ENCODE results near the gene CMC2. TPM values are rescaled to one million over a fixed set of nuclear protein-coding genes. Genes with fewer than 3 reads are reported as not detected.

CMC2 gene
- total and polyA plus RNA-seq, 10 of the 15 experiments (the other 5 are each of a cell fraction or from before 2014, with no cell fraction given), result 62.8 to 251 (median 157) TPM

- TF ChIP-seq CREM (IDR thresholded peaks at IDR 0.05; ENCODE audit: low read depth) (no peak), SMARCA5 (IDR thresholded peaks at IDR 0.05) (no peak), SUZ12 (IDR thresholded peaks at IDR 0.05; ENCODE audit: unreplicated experiment) (no peak), RAD51 (IDR thresholded peaks at IDR 0.05) (no peak), EZH2 (IDR thresholded peaks at IDR 0.05; ENCODE audit: borderline replicate concordance, control insufficient read depth, low read depth, low read length) (no peak), SRF (IDR thresholded peaks at IDR 0.05; ENCODE audit: low read depth in 2 of 2, low read length in 2 of 2) (no peak), POLR2A (IDR thresholded peaks at IDR 0.05; ENCODE audit: low read depth, low read length) (no peak)
Observed at GRCh38 chr16:80962879-80963278, 43.8 kb downstream of the CMC2 start (continued).

GRCh38 chr16:80958284-80958683, 48.4 kb downstream of the CMC2 start:
- H2AFZ ChIP-seq (ENCODE audit: control insufficient read depth, low read depth, low read length), result no peak overlapping the region
- ChIA-PET SMC1A (ENCODE audit: uncharacterized antibody, unreplicated experiment) (no interaction called here), POLR2A (no interaction called here), CTCF (interaction anchor here (3.3 kb wide), 1 partner anchor 9 kb away, joined by 13 read pairs; no protein-coding TSS in a partner anchor), RAD21 (ENCODE audit: unreplicated experiment) (no interaction called here)
- no peak for DNase-seq (ENCODE audit: low read depth, low spot score)
- no peak overlapping the region for H3K27ac ChIP-seq (ENCODE audit: control insufficient read depth, insufficient read depth)
- H3K9me3 ChIP-seq (replicated peaks; ENCODE audit: control insufficient read depth, insufficient read depth, low read length), result no peaks in the 10 kb centered on the region; the same call in 2 of the 3 replicates
- BruUV-seq (replicated peaks), result no TSS peak
- H3K27me3 ChIP-seq (replicated peaks in 1 of 2; ENCODE audit: control insufficient read depth in 2 of 2, insufficient read depth in 2 of 2, low read length in 1 of 2), result no peaks in the 10 kb centered on the region
- H3K4me1 ChIP-seq (ENCODE audit: control insufficient read depth, insufficient read depth, low read length), result no peaks in the 10 kb centered on the region
- TF ChIP-seq CBFB (IDR thresholded peaks at IDR 0.05; ENCODE audit: low read depth) (no peak), MTA3 (IDR thresholded peaks at IDR 0.05; ENCODE audit: borderline replicate concordance, low read length) (no peak), JUNB (IDR thresholded peaks at IDR 0.05) (no peak), TAF1 (IDR thresholded peaks at IDR 0.05; ENCODE audit: borderline replicate concordance, low read depth, low read length) (no peak), BCL3 (IDR thresholded peaks at IDR 0.05; ENCODE audit: borderline replicate concordance, insufficient read depth, low read depth, low read length, poor library complexity, severe bottlenecking) (no peak), RB1 (IDR thresholded peaks at IDR 0.05; ENCODE audit: borderline replicate concordance) (no peak), MLLT1 (IDR thresholded peaks at IDR 0.05) (no peak), RBBP5 (conservative IDR thresholded peaks at IDR 0.05) (no peak), CHD4 (IDR thresholded peaks at IDR 0.05) (no peak), FOXK2 (IDR thresholded peaks at IDR 0.05) (no peak), GATAD2B (conservative IDR thresholded peaks at IDR 0.05; ENCODE audit: low read depth) (no peak), STAT3 (IDR thresholded peaks at IDR 0.05; ENCODE audit: low read depth, low read length) (no peak), BHLHE40 (IDR thresholded peaks at IDR 0.05; ENCODE audit: borderline replicate concordance in 1 of 2, low read depth in 2 of 2, low read length in 1 of 2) (no peak), PAX5 (IDR thresholded peaks at IDR 0.05; ENCODE audit: borderline replicate concordance, low read depth, low read length) (no peak), BACH1 (IDR thresholded peaks at IDR 0.05; ENCODE audit: borderline replicate concordance) (no peak), MAX (IDR thresholded peaks at IDR 0.05; ENCODE audit: low read depth, low read length) (no peak), RCOR1 (conservative IDR thresholded peaks at IDR 0.05; ENCODE audit: low read depth, low read length) (no peak), ZNF274 (IDR thresholded peaks at IDR 0.05; ENCODE audit: insufficient read depth, insufficient read length) (no peak), ZNF217 (IDR thresholded peaks at IDR 0.05) (no peak)
- intact Hi-C loops (cut with micrococcal nuclease; ENCODE audit: unreplicated experiment) (no loop called here), in situ Hi-C loops (cut with MboI) (no loop called here)
- no peak overlapping the region for H3K4me3 ChIP-seq
- no peak overlapping the region for H3K4me2 ChIP-seq (ENCODE audit: control insufficient read depth, insufficient read depth)
- no peaks in the 10 kb centered on the region for H4K20me1 ChIP-seq (ENCODE audit: control insufficient read depth, insufficient read depth)
- no peak for FAIRE-seq
- H3K36me3 ChIP-seq (ENCODE audit: control insufficient read depth in 2 of 2, insufficient read depth in 2 of 2, low read length in 1 of 2), result no peaks in the 10 kb centered on the region
- ATAC-seq, result no peak
- no peak overlapping the region for H3K9ac ChIP-seq (ENCODE audit: control insufficient read depth, insufficient read depth, low read length)
- H3K79me2 ChIP-seq (ENCODE audit: control insufficient read depth, insufficient read depth, low read length), result no peaks in the 10 kb centered on the region

Data from GM12878 (cell line).